Endothelial cell of hepatic sinusoid (primary cell): ENCODE data around the gene RAPH1.
"Not testable (repeated sequence)": the region's sequence is repeated elsewhere in the genome, so short reads cannot be mapped to it uniquely, and the experiment has no call there.

Source experiments
- in situ Hi-C: cut with HindIII; loops from 2 replicates; pipeline ENCODE4 v1.10.0; 2017; ENCODE audit warnings: low sequenced_read_pairs

The RAPH1 gene

GRCh38 chr2:203438528-203438927, 96.6 kb downstream of the RAPH1 start:
- in situ Hi-C loops = no loop called here

GRCh38 chr2:203437511-203437910, 97.6 kb downstream of the RAPH1 start:
- in situ Hi-C loops = no loop called here

GRCh38 chr2:203436496-203436895, 98.6 kb downstream of the RAPH1 start:
- in situ Hi-C loops = no loop called here

GRCh38 chr2:203432811-203433210, 102.3 kb downstream of the RAPH1 start:
- in situ Hi-C loops = no loop called here

GRCh38 chr2:203431391-203432185, 103.5 kb downstream of the RAPH1 start:
- in situ Hi-C loops = no loop called here

- in situ Hi-C loops = not testable (repeated sequence)
Measured at GRCh38 chr2:203429643-203430042, 105.5 kb downstream of the RAPH1 start.

GRCh38 chr2:203427061-203427460, 108.0 kb downstream of the RAPH1 start:
- in situ Hi-C loops = no loop called here

- in situ Hi-C loops = no loop called here
Measured at GRCh38 chr2:203418271-203418670, 116.8 kb downstream of the RAPH1 start.

GRCh38 chr2:203413796-203414195, 121.3 kb downstream of the RAPH1 start:
- in situ Hi-C loops = no loop called here

- in situ Hi-C loops = no loop called here
Measured at GRCh38 chr2:203412546-203413331, 122.4 kb downstream of the RAPH1 start.

- in situ Hi-C loops = no loop called here
Measured at GRCh38 chr2:203407496-203407895, 127.6 kb downstream of the RAPH1 start.

GRCh38 chr2:203404996-203405395, 130.1 kb downstream of the RAPH1 start:
- in situ Hi-C loops = no loop called here

- in situ Hi-C loops = no loop called here
Measured at GRCh38 chr2:203400805-203401585, 134.1 kb downstream of the RAPH1 start.

- in situ Hi-C loops = loop anchor here (5.0 kb wide), 1 partner anchor 52 kb away; no protein-coding TSS in a partner anchor
Measured at GRCh38 chr2:203399031-203399430, 136.1 kb downstream of the RAPH1 start.

GRCh38 chr2:203396667-203397066, 138.4 kb downstream of the RAPH1 start:
- in situ Hi-C loops = loop anchor here (5.0 kb wide), 1 partner anchor 49 kb away; no protein-coding TSS in a partner anchor

- in situ Hi-C loops = loop anchor here (5.0 kb wide), 1 partner anchor 49 kb away; no protein-coding TSS in a partner anchor
Measured at GRCh38 chr2:203395858-203396257, 139.2 kb downstream of the RAPH1 start.

- in situ Hi-C loops = loop anchor here (5.0 kb wide), 1 partner anchor 47 kb away; no protein-coding TSS in a partner anchor
Measured at GRCh38 chr2:203394519-203395227, 140.4 kb downstream of the RAPH1 start.

GRCh38 chr2:203388153-203388552, 146.9 kb downstream of the RAPH1 start:
- in situ Hi-C loops = not testable (repeated sequence)

GRCh38 chr2:203383038-203383437, 152.1 kb downstream of the RAPH1 start:
- in situ Hi-C loops = no loop called here

- in situ Hi-C loops = no loop called here
Measured at GRCh38 chr2:203379156-203379555, 155.9 kb downstream of the RAPH1 start.
